ENCODE results near the gene NGLY1.

NGLY1 gene

DNA sequence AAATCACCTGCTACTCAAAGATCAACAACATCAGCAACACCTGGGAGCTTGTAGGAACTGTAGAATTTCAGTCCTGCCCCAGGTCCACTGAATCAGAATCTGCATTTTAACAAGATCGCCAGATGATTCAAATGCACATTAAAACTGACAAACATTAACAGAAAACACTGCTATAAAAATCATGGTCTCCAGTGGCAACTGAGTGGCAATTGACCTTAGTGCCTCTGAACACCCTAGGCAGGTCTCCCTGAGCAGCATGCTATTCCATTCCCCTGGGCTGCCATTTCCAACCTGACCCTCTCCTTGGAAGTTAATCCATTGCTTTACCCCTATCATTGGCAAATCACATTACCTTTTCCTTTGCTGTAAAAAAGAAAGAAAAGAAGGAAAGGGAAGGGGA, 95.5 kb downstream of the NGLY1 start:
- TF ChIP-seq ZBTB7A (IDR thresholded peaks at IDR 0.05; ENCODE audit: low read depth) (no peak), MAX (IDR thresholded peaks at IDR 0.05) (no peak), FOXM1 (IDR thresholded peaks at IDR 0.05; ENCODE audit: borderline replicate concordance, low read depth) (no peak), EGR1 (IDR thresholded peaks at IDR 0.05) (no peak), RAD21 (IDR thresholded peaks at IDR 0.05; ENCODE audit: low read depth) (no peak), CEBPB (IDR thresholded peaks at IDR 0.05) (no peak), YY1 (IDR thresholded peaks at IDR 0.05; ENCODE audit: low read depth) (no peak), CREB1 (IDR thresholded peaks at IDR 0.05; ENCODE audit: low read depth) (no peak), REST (IDR thresholded peaks at IDR 0.05; ENCODE audit: low read depth) (no peak), TEAD4 (IDR thresholded peaks at IDR 0.05) (no peak), NFIC (IDR thresholded peaks at IDR 0.05) (no peak), TCF12 (IDR thresholded peaks at IDR 0.05; ENCODE audit: low read depth) (no peak), EP300 (IDR thresholded peaks at IDR 0.05; ENCODE audit: borderline replicate concordance) (no peak), TAF1 (IDR thresholded peaks at IDR 0.05; ENCODE audit: low read depth) (no peak)
- TF ChIP-seq, protein P1, sequence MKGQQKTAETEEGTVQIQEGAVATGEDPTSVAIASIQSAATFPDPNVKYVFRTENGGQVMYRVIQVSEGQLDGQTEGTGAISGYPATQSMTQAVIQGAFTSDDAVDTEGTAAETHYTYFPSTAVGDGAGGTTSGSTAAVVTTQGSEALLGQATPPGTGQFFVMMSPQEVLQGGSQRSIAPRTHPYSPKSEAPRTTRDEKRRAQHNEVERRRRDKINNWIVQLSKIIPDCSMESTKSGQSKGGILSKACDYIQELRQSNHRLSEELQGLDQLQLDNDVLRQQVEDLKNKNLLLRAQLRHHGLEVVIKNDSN (IDR thresholded peaks at IDR 0.05) = no peak

- TF ChIP-seq YY1 (IDR thresholded peaks at IDR 0.05; ENCODE audit: low read depth) (no peak), TAF1 (IDR thresholded peaks at IDR 0.05; ENCODE audit: low read depth) (no peak), EGR1 (IDR thresholded peaks at IDR 0.05) (no peak), CREB1 (IDR thresholded peaks at IDR 0.05; ENCODE audit: low read depth) (no peak), RAD21 (IDR thresholded peaks at IDR 0.05; ENCODE audit: low read depth) (no peak), CEBPB (IDR thresholded peaks at IDR 0.05) (no peak), TCF12 (IDR thresholded peaks at IDR 0.05; ENCODE audit: low read depth) (no peak), EP300 (IDR thresholded peaks at IDR 0.05; ENCODE audit: borderline replicate concordance) (no peak), REST (IDR thresholded peaks at IDR 0.05; ENCODE audit: low read depth) (no peak), ZBTB7A (IDR thresholded peaks at IDR 0.05; ENCODE audit: low read depth) (no peak), TEAD4 (IDR thresholded peaks at IDR 0.05) (no peak)
- TF ChIP-seq, protein P1 (IDR thresholded peaks at IDR 0.05) = no peak
Measured at GRCh38 chr3:25686766-25687165, 96.5 kb downstream of the NGLY1 start.

GRCh38 chr3:25683882-25684281, 99.4 kb downstream of the NGLY1 start:
- TF ChIP-seq CEBPB (IDR thresholded peaks at IDR 0.05) = no peak

DNA sequence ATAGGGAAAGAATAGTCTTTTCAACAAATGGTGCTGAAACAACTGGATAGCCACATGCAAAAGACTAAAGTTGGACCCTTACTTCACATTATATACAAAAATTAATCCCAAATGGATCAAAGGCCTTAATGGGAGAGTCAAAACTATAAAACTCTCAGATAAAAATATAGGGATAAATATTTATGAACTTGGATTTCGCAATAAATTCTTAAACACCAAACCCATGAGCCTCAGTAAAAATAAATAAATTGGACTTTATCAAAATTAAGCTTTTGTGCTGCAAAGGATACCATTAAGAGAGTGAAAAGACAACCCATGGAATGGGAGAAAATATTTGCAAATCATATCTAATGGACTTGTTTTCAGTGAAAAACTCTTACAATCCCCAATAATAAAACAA, 99.8 kb downstream of the NGLY1 start:
- TF ChIP-seq TAF1 (IDR thresholded peaks at IDR 0.05; ENCODE audit: low read depth) (no peak), RAD21 (IDR thresholded peaks at IDR 0.05; ENCODE audit: low read depth) (no peak), TEAD4 (IDR thresholded peaks at IDR 0.05) (no peak), NFIC (IDR thresholded peaks at IDR 0.05) (no peak), EP300 (IDR thresholded peaks at IDR 0.05; ENCODE audit: borderline replicate concordance) (no peak), TCF12 (IDR thresholded peaks at IDR 0.05; ENCODE audit: low read depth) (no peak), CEBPB (IDR thresholded peaks at IDR 0.05) (no peak), MAX (IDR thresholded peaks at IDR 0.05) (no peak), YY1 (IDR thresholded peaks at IDR 0.05; ENCODE audit: low read depth) (no peak), ZBTB7A (IDR thresholded peaks at IDR 0.05; ENCODE audit: low read depth) (no peak), EGR1 (IDR thresholded peaks at IDR 0.05) (no peak), CREB1 (IDR thresholded peaks at IDR 0.05; ENCODE audit: low read depth) (no peak)
- TF ChIP-seq, protein P1 (IDR thresholded peaks at IDR 0.05) = no peak

- TF ChIP-seq, protein P1 (IDR thresholded peaks at IDR 0.05) = no peak
- TF ChIP-seq NFIC (IDR thresholded peaks at IDR 0.05) (no peak), TAF1 (IDR thresholded peaks at IDR 0.05; ENCODE audit: low read depth) (no peak), TEAD4 (IDR thresholded peaks at IDR 0.05) (no peak), ZBTB7A (IDR thresholded peaks at IDR 0.05; ENCODE audit: low read depth) (no peak)
Measured at GRCh38 chr3:25679642-25680302, 103.5 kb downstream of the NGLY1 start.

Data from Ishikawa (cell line).